ENCODE results near the gene KLHL26. TPM values are rescaled to one million over a fixed set of nuclear protein-coding genes. Genes with fewer than 3 reads are reported as not detected.

KLHL26 gene, protein sequence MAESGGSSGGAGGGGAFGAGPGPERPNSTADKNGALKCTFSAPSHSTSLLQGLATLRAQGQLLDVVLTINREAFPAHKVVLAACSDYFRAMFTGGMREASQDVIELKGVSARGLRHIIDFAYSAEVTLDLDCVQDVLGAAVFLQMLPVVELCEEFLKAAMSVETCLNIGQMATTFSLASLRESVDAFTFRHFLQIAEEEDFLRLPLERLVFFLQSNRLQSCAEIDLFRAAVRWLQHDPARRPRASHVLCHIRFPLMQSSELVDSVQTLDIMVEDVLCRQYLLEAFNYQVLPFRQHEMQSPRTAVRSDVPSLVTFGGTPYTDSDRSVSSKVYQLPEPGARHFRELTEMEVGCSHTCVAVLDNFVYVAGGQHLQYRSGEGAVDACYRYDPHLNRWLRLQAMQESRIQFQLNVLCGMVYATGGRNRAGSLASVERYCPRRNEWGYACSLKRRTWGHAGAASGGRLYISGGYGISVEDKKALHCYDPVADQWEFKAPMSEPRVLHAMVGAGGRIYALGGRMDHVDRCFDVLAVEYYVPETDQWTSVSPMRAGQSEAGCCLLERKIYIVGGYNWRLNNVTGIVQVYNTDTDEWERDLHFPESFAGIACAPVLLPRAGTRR
- total RNA-seq, result 10 to 100 TPM in 4 of 5 experiments, 1 to 10 TPM in 1; 9.5 to 16.3 (median 12.7) TPM
- polyA plus RNA-seq, result 1 to 10 TPM; 3.7 to 6.1 TPM
- total RNA-seq, result 17.6 reads per million, percentile 47 among the genes with 10 or more reads in this experiment

DNA sequence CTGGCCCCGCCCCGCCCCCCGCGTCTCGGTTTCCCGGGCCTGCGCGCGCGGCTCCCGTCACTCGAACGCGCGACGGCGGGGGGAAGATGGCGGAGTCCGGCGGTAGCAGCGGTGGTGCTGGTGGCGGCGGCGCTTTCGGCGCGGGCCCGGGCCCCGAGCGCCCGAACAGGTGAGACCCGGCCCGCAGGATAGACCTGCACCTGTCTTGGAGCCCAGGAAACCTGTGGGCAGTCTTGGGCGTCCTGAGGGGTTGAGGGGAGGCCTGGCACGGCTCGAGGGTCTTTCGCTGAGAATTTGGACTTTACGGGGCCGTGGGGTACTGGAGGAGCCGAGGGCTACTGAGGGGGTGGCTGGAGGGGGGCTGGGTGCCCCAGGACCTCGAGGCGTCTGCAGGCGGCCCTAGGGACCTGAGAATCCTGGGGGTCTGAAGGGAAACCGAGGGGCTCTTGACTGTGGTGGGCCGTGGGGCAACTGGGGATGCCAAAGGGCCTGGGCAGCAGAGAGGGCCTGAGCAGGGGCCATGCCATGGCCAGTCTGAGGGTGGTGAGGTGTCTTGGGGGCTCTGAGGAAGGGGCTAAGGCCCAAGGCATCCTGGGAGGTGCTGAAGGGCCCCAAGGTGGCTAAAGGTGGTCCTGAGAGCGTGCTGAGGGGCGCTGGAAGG is at the start of gene KLHL26:
Gene KLHL26, plus strand, starts transcription at position 60 of the 661 bp plus-strand sequence. Its CDS starts 27 bp downstream, at position 87.
- Histone ChIP-seq H3K4me1 (ENCODE audit: control insufficient read depth in 2 of 2, insufficient read depth in 2 of 2, low read length in 2 of 2) (peaks cover 6 to 19% of the 10 kb centered on the region in 2 donors), H3K27me3 (ENCODE audit: control insufficient read depth in 2 of 2, insufficient read depth in 2 of 2, low read length in 2 of 2) (no peaks in the 10 kb centered on the region), H3K9me3 (ENCODE audit: control insufficient read depth in 2 of 3, low read length in 3 of 3) (no peaks in the 10 kb centered on the region), H3K4me3 (ENCODE audit: low read length) (peak within 1 kb of the TSS; percentile 83), H3K27ac (ENCODE audit: low read depth, low read length) (peak within 1 kb of the TSS; percentile 88), H3K36me3 (ENCODE audit: control insufficient read depth in 2 of 3, insufficient read depth in 3 of 3, low read length in 3 of 3) (peaks cover 0 to 5% (median 0%) of the 10 kb centered on the region in 3 experiments)
- H3K9me3 Mint-ChIP-seq, result peaks cover 0 to 4% (median 0%) of the 10 kb centered on the region in 11 donors
- H3K36me3 Mint-ChIP-seq, result no peaks in the 10 kb centered on the region
- CTCF ChIA-PET, result no interaction called here
- no peak for ATAC-seq
- peak within 1 kb of the TSS; percentile 70 to 96 (median 90) for H3K27ac Mint-ChIP-seq
- peaks cover 0 to 18% (median 3%) of the 10 kb centered on the region in 5 donors for H3K27me3 Mint-ChIP-seq
- DNase-seq, result peak in 1 of 9 donors; percentile 10
- peaks cover 23 to 51% (median 36%) of the 10 kb centered on the region in 7 donors for H3K4me1 Mint-ChIP-seq
- peak within 1 kb of the TSS; percentile 71 to 100 (median 88) for H3K4me3 Mint-ChIP-seq
- intact Hi-C loops (cut with micrococcal nuclease), result loop anchor here (1.0 to 5.0 kb wide), 17 partner anchors 25 to 770 kb away; partner anchors contain the start of genes ARMC6 (in 2 of the 2), COPE (in 2 of the 2), CRTC1 (in 2 of the 2) and DDX49 (in 2 of the 2)
- POLR2A ChIA-PET, result no interaction called here

DNA sequence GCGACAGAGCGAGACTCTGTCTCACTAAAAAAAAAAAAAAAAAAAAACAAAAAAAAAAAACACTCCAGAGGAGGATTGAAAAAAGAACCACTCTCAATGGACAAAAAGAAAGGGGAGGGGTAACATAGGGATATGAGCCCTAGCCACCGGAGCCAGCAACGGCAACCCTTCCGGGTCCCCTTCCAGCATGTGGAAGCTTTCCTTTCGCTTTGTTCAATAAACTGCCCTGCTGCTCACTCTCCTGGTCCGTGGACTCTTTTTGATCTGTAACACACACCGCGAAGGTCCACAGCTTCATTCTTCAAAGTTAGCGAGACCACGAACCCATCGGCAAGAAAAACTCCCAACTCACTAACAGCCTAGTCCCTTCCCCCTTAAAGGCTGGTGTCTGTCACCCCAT is 49.3 kb upstream of the KLHL26 start:
- peak overlapping the region in 7 of 9 donors; percentile 91 to 96 (median 93) for H3K27ac Mint-ChIP-seq
- peaks cover 20 to 52% (median 38%) of the 10 kb centered on the region in 7 donors for H3K4me1 Mint-ChIP-seq
- peaks cover 0 to 18% (median 0%) of the 10 kb centered on the region in 5 donors for H3K36me3 Mint-ChIP-seq
- no peaks in the 10 kb centered on the region for H3K27me3 ChIP-seq (ENCODE audit: control insufficient read depth in 2 of 2, insufficient read depth in 2 of 2, low read length in 2 of 2)
- peak overlapping the region; percentile 47 to 95 (median 89) for H3K4me3 Mint-ChIP-seq
- ChIA-PET CTCF (interaction anchor here (0.7 to 1.5 kb wide), 4 partner anchors 30 to 279 kb away, joined by 3 to 6 read pairs (median 3); partner anchors contain the start of gene KXD1), POLR2A (interaction anchor here (1.5 to 2.9 kb wide), 7 partner anchors 11 to 244 kb away, joined by 4 to 47 read pairs (median 15); partner anchors contain the start of genes ELL, KXD1, UBA52 and UPF1)
- peaks cover 18 to 33% of the 10 kb centered on the region in 2 donors for H3K4me1 ChIP-seq (ENCODE audit: control insufficient read depth in 2 of 2, insufficient read depth in 2 of 2, low read length in 2 of 2)
- H3K4me3 ChIP-seq (ENCODE audit: low read length), result peak overlapping the region; percentile 72
- DNase-seq (peak in 1 of 9 donors; percentile 7), ATAC-seq (no peak)
- peaks cover 0 to 7% (median 0%) of the 10 kb centered on the region in 3 experiments for H3K36me3 ChIP-seq (ENCODE audit: control insufficient read depth in 2 of 3, insufficient read depth in 3 of 3, low read length in 3 of 3)
- no peaks in the 10 kb centered on the region for H3K9me3 ChIP-seq (ENCODE audit: control insufficient read depth in 2 of 3, low read length in 3 of 3)
- peak overlapping the region; percentile 88 for H3K27ac ChIP-seq (ENCODE audit: low read depth, low read length)
- peaks cover 0 to 2% (median 0%) of the 10 kb centered on the region in 11 donors for H3K9me3 Mint-ChIP-seq
- intact Hi-C loops (cut with micrococcal nuclease), result loop anchor here (5.0 to 10.0 kb wide), 3 partner anchors 95 to 245 kb away; partner anchors contain the start of genes CRTC1 (in 1 of the 2) and UPF1 (in 1 of the 2)
- no peaks in the 10 kb centered on the region for H3K27me3 Mint-ChIP-seq

DNA sequence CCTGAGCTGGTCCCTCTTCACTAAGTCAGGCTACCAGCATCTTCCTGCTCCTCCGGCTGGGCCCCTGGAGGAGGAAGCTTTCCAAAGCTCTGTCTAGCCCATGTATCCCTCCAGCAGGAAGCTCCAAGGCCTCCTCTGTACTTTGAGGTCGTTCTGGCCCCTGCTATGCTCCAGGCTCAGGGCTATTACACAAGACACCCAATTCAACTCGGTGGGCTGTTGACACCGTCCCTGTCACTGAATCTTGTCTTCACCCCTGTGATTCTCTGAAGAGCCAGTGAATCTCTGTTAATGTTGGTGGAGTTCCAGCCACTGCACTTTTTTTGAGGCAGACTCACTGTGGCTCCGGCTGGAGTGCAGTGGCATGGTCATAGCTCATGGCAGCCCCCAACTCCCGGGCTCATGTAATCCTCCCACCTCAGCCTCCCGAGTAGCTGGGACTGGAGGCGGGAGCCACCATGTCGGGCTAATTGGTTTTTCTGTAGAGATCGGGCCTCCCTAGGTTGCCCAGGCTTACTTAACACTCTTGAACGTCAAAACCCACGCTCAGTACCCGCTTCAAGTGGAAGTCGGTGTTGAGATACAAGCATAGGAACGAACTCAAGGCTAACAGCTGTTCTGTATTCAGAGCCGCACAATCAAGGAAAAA is 48.7 kb upstream of the KLHL26 start:
- H3K9me3 Mint-ChIP-seq, result peaks cover 0 to 2% (median 0%) of the 10 kb centered on the region in 11 donors
- peak overlapping the region; percentile 88 for H3K27ac ChIP-seq (ENCODE audit: low read depth, low read length)
- H3K4me3 ChIP-seq (ENCODE audit: low read length), result peak overlapping the region; percentile 72
- H3K36me3 Mint-ChIP-seq, result peaks cover 0 to 18% (median 0%) of the 10 kb centered on the region in 5 donors
- H3K4me1 Mint-ChIP-seq, result peaks cover 20 to 52% (median 38%) of the 10 kb centered on the region in 7 donors
- CTCF ChIA-PET, result interaction anchor here (0.7 to 2.2 kb wide), 9 partner anchors 15 to 325 kb away, joined by 3 to 10 read pairs (median 4); partner anchors contain the start of gene KXD1
- DNase-seq (no peak), ATAC-seq (peak; percentile 2)
- H3K9me3 ChIP-seq (ENCODE audit: control insufficient read depth in 2 of 3, low read length in 3 of 3), result no peaks in the 10 kb centered on the region
- H3K4me1 ChIP-seq (ENCODE audit: control insufficient read depth in 2 of 2, insufficient read depth in 2 of 2, low read length in 2 of 2), result peaks cover 18 to 33% of the 10 kb centered on the region in 2 donors
- H3K27me3 Mint-ChIP-seq, result no peaks in the 10 kb centered on the region
- H3K27me3 ChIP-seq (ENCODE audit: control insufficient read depth in 2 of 2, insufficient read depth in 2 of 2, low read length in 2 of 2), result no peaks in the 10 kb centered on the region
- peak overlapping the region; percentile 89 to 96 (median 93) for H3K27ac Mint-ChIP-seq
- intact Hi-C loops (cut with micrococcal nuclease), result loop anchor here (1.0 to 10.0 kb wide), 8 partner anchors 17 to 331 kb away; partner anchors contain the start of genes UBA52 (in 2 of the 2), COPE (in 1 of the 2), CRTC1 (in 1 of the 2) and DDX49 (in 1 of the 2)
- peak overlapping the region; percentile 80 to 95 (median 92) for H3K4me3 Mint-ChIP-seq
- H3K36me3 ChIP-seq (ENCODE audit: control insufficient read depth in 2 of 3, insufficient read depth in 3 of 3, low read length in 3 of 3), result peaks cover 0 to 7% (median 0%) of the 10 kb centered on the region in 3 experiments
- POLR2A ChIA-PET, result interaction anchor here (1.2 to 2.9 kb wide), 12 partner anchors 12 to 332 kb away, joined by 3 to 47 read pairs (median 10); partner anchors contain the start of genes COPE, DDX49, ELL and FKBP8

DNA sequence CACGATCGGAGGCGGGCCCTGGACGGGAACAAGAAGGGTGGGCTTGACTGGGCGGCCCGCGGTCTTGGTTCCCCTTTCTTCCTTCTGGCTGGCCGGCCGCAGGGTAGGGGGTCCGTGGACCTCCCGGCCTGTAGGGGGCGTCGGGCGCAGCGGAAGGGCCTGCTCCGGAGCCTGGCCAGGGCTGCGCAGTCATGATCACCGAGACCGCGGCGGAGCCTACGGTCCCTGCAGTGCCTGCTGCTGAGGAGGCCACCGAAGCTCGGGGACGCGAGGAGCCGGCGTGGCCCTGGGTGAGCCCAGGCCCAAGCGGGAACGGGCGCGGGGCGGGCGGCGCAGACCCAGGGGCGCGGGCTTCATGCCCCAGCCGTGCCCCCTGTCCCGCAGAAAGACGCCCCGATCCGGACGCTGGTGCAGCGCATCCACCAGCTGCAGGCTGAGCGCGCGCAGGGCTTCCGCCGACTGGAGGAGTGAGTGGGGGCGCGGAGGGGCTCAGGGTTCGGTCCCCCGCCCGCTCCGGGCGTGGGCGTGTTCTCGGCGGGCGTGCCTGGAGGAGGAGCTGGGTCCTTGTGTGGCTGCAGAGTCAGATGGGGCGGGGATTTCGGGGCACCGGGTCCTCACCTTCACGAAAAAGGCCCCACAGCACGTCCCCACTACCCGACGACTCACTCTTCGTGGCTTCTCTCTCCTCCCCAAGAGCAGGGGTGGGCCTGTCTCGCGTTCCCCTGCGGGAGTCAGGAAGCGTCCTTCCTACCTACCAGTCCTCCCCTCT is 48.0 kb upstream of the KLHL26 start, which contains the start of gene REX1BD:
Gene REX1BD, plus strand, starts transcription at position 188 of the 769 bp plus-strand sequence. Its CDS starts 4 bp downstream, at position 192.
- Mint-ChIP-seq H3K4me1 (peaks cover 20 to 56% (median 42%) of the 10 kb centered on the region in 7 donors), H3K27ac (peak within 1 kb of the TSS; percentile 89 to 96 (median 93)), H3K27me3 (peaks cover 0 to 3% (median 0%) of the 10 kb centered on the region in 5 donors), H3K4me3 (peak within 1 kb of the TSS; percentile 80 to 95 (median 92)), H3K36me3 (peaks cover 0 to 18% (median 0%) of the 10 kb centered on the region in 5 donors), H3K9me3 (peaks cover 0 to 2% (median 0%) of the 10 kb centered on the region in 11 donors)
- Histone ChIP-seq H3K4me1 (ENCODE audit: control insufficient read depth in 2 of 2, insufficient read depth in 2 of 2, low read length in 2 of 2) (peaks cover 18 to 33% of the 10 kb centered on the region in 2 donors), H3K27me3 (ENCODE audit: control insufficient read depth in 2 of 2, insufficient read depth in 2 of 2, low read length in 2 of 2) (no peaks in the 10 kb centered on the region), H3K9me3 (ENCODE audit: control insufficient read depth in 2 of 3, low read length in 3 of 3) (no peaks in the 10 kb centered on the region), H3K27ac (ENCODE audit: low read depth, low read length) (peak within 1 kb of the TSS; percentile 88), H3K4me3 (ENCODE audit: low read length) (peak within 1 kb of the TSS; percentile 72), H3K36me3 (ENCODE audit: control insufficient read depth in 2 of 3, insufficient read depth in 3 of 3, low read length in 3 of 3) (peaks cover 0 to 7% (median 0%) of the 10 kb centered on the region in 3 experiments)
- DNase-seq (peak; percentile 77 to 92 (median 89)), ATAC-seq (peak; percentile 89)
- intact Hi-C loops (cut with micrococcal nuclease), result loop anchor here (1.0 to 10.0 kb wide), 16 partner anchors 17 to 331 kb away; partner anchors contain the start of genes COPE (in 2 of the 2), CRTC1 (in 2 of the 2), DDX49 (in 2 of the 2) and ELL (in 2 of the 2)
- CTCF ChIA-PET, result interaction anchor here (0.7 to 2.2 kb wide), 12 partner anchors 16 to 324 kb away, joined by 3 to 10 read pairs (median 4); partner anchors contain the start of genes KXD1 and UBA52
- POLR2A ChIA-PET, result interaction anchor here (0.6 to 2.9 kb wide), 18 partner anchors 13 to 332 kb away, joined by 3 to 47 read pairs (median 6); partner anchors contain the start of genes COPE, DDX49, ELL and FKBP8
